HG02610 (cell line): ENCODE results near the gene DCANP1.

Experiments used
- ATAC-seq: cut with Tn5 transposase; IDR thresholded peaks from one replicate; pipeline ENCODE4 v1.9.1; 2021; ENCODE audit warnings: mild to moderate bottlenecking, moderate library complexity; ENCODE audit not compliant: unreplicated experiment

Gene DCANP1

GRCh38 chr5:135443161-135443960, 3.8 kb downstream of the DCANP1 start:
- ATAC-seq: no peak

- no peak for ATAC-seq
Measured at GRCh38 chr5:135442431-135443160, 4.6 kb downstream of the DCANP1 start.

- ATAC-seq: no peak
Measured at GRCh38 chr5:135441919-135442318, 5.2 kb downstream of the DCANP1 start.

- ATAC-seq: no peak
Measured at GRCh38 chr5:135441350-135441831, 5.8 kb downstream of the DCANP1 start.

GRCh38 chr5:135440916-135441315, 6.2 kb downstream of the DCANP1 start:
- no peak for ATAC-seq

- ATAC-seq: no peak
Measured at GRCh38 chr5:135439231-135440205, 7.6 kb downstream of the DCANP1 start.

GRCh38 chr5:135438636-135439221, 8.4 kb downstream of the DCANP1 start:
- ATAC-seq: no peak

GRCh38 chr5:135437796-135438560, 9.2 kb downstream of the DCANP1 start:
- ATAC-seq: no peak

- ATAC-seq: no peak
Measured at GRCh38 chr5:135437422-135437795, 9.7 kb downstream of the DCANP1 start.

GRCh38 chr5:135436951-135437418, 10.2 kb downstream of the DCANP1 start:
- ATAC-seq: no peak

- ATAC-seq: no peak
Measured at GRCh38 chr5:135435467-135436330, 11.4 kb downstream of the DCANP1 start.

GRCh38 chr5:135434591-135435466, 12.3 kb downstream of the DCANP1 start:
- ATAC-seq: no peak

GRCh38 chr5:135433681-135434426, 13.3 kb downstream of the DCANP1 start:
- ATAC-seq: no peak

- no peak for ATAC-seq
Measured at GRCh38 chr5:135432113-135432512, 15.0 kb downstream of the DCANP1 start.

GRCh38 chr5:135430135-135430437, 17.1 kb downstream of the DCANP1 start:
- ATAC-seq: no peak

GRCh38 chr5:135429301-135430134, 17.6 kb downstream of the DCANP1 start:
- no peak for ATAC-seq
